Loucy (cell line): Measurements from ENCODE around the gene STXBP6.

Source experiments
- EZH2phosphoT487 ChIP-seq: fragments of 200-600 bp; IDR thresholded peaks from 2 replicates; pipeline ENCODE4 v1.6.1; 2018; ENCODE audit warnings: antibody characterized with exemption, mild to moderate bottlenecking, moderate library complexity, borderline replicate concordance
- TF ChIP-seq, protein P1 (sequence below): fragments of 200-600 bp; sonication (generic); conservative IDR thresholded peaks from 2 replicates; pipeline ENCODE4 v1.5.1; 2014; ENCODE audit warnings: mild to moderate bottlenecking, antibody characterized with exemption, low read length

DNA sequence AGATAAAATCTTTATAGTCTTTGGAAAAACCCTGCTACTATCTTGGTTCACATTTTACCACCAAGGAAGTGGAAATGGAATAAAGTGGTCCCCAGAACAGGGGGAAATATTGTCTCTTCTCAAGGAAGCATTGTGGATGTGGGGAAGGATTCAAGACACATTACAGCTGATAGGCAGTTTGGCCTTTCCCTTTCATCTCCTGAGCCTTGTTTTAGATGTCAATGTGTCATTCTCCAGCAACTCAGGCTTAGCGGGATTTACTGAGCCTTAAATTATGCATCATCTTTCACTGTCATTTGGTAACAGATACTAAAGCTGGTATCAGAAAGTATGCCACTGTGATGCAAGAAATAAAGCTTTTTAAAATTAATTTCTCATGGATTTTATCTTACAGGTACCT lies 136.2 kb downstream of the STXBP6 start:
- TF ChIP-seq, protein P1, sequence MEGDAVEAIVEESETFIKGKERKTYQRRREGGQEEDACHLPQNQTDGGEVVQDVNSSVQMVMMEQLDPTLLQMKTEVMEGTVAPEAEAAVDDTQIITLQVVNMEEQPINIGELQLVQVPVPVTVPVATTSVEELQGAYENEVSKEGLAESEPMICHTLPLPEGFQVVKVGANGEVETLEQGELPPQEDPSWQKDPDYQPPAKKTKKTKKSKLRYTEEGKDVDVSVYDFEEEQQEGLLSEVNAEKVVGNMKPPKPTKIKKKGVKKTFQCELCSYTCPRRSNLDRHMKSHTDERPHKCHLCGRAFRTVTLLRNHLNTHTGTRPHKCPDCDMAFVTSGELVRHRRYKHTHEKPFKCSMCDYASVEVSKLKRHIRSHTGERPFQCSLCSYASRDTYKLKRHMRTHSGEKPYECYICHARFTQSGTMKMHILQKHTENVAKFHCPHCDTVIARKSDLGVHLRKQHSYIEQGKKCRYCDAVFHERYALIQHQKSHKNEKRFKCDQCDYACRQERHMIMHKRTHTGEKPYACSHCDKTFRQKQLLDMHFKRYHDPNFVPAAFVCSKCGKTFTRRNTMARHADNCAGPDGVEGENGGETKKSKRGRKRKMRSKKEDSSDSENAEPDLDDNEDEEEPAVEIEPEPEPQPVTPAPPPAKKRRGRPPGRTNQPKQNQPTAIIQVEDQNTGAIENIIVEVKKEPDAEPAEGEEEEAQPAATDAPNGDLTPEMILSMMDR, result no peak
- no peak for TF ChIP-seq EZH2phosphoT487
